Ishikawa (cell line): ENCODE measurements around the gene SMARCD3.

ENCODE experiments used
- CEBPB ChIP-seq: IDR thresholded peaks from 2 replicates; pipeline ENCODE4 v1.6.1; 2012
- CREB1 ChIP-seq: IDR thresholded peaks from 2 replicates; pipeline ENCODE4 v1.6.1; 2012; ENCODE audit warnings: low read depth
- EGR1 ChIP-seq: IDR thresholded peaks from 2 replicates; pipeline ENCODE4 v1.6.1; 2012
- EP300 ChIP-seq: IDR thresholded peaks from 2 replicates; pipeline ENCODE4 v1.6.1; 2012; ENCODE audit warnings: borderline replicate concordance
- FOXM1 ChIP-seq: IDR thresholded peaks from 2 replicates; pipeline ENCODE4 v1.6.1; 2012; ENCODE audit warnings: low read depth, borderline replicate concordance
- NFIC ChIP-seq: IDR thresholded peaks from 2 replicates; pipeline ENCODE4 v1.6.1; 2012
- RAD21 ChIP-seq: IDR thresholded peaks from 2 replicates; pipeline ENCODE4 v1.6.1; 2012; ENCODE audit warnings: low read depth
- TAF1 ChIP-seq: IDR thresholded peaks from 2 replicates; pipeline ENCODE4 v1.6.1; 2012; ENCODE audit warnings: low read depth, mild to moderate bottlenecking
- TCF12 ChIP-seq: IDR thresholded peaks from 2 replicates; pipeline ENCODE4 v1.6.1; 2012; ENCODE audit warnings: low read depth
- TEAD4 ChIP-seq: IDR thresholded peaks from 2 replicates; pipeline ENCODE4 v1.6.1; 2012
- YY1 ChIP-seq: IDR thresholded peaks from 2 replicates; pipeline ENCODE4 v1.6.1; 2012; ENCODE audit warnings: low read depth
- ZBTB7A ChIP-seq: IDR thresholded peaks from 2 replicates; pipeline ENCODE4 v1.6.1; 2012; ENCODE audit warnings: low read depth
- TF ChIP-seq, protein P1 (sequence below): IDR thresholded peaks from 2 replicates; pipeline ENCODE4 v1.6.1; 2012
- TF ChIP-seq, protein P2 (sequence below): IDR thresholded peaks from 2 replicates; pipeline ENCODE4 v1.6.1; 2012
- TF ChIP-seq, protein P3 (sequence below): IDR thresholded peaks from 2 replicates; pipeline ENCODE4 v1.6.1; 2012; ENCODE audit warnings: low read depth, mild to moderate bottlenecking

SMARCD3 gene

DNA sequence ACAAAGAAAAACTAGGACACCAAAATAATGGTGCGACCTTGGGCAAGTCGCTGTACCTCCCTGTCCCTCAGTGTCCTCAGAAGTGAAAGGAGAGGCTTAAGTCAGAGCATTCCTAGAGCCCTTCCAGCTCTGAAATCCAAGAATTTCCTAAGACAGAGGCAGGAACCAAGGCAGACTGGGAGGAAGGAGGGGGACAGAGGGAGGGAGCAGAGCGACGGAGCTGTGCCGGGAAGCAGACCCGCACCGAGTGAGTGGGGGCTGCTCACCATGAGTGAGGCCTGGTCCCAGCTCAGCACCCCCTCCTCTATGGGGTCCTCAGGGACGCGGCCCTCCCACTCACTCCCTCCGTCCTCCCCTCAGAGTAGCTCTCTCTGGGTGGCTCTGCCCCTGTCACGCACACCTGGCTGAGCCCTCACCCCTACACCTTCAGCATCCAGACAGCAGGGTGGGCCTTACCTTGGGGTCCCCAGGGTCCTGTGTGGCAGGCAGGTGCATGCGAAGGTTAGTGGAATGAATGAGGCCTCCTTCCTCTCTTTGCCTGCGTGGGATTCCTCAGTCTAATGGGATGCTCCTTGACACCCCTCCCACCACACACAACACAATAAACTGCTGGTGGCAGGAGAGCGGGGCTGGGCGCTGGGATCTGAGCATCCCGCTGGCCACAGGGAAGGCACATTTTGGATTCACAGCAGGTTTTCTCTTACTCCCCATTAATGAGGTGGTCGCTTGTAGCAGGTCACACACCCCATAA, 4.6 kb upstream of the SMARCD3 start:
- TF ChIP-seq EP300 (no peak), FOXM1 (no peak), CEBPB (no peak), NFIC (no peak), RAD21 (no peak), TCF12 (no peak), CREB1 (no peak), EGR1 (no peak), TAF1 (no peak), ZBTB7A (no peak), YY1 (no peak), TEAD4 (no peak)
- TF ChIP-seq, protein P1, sequence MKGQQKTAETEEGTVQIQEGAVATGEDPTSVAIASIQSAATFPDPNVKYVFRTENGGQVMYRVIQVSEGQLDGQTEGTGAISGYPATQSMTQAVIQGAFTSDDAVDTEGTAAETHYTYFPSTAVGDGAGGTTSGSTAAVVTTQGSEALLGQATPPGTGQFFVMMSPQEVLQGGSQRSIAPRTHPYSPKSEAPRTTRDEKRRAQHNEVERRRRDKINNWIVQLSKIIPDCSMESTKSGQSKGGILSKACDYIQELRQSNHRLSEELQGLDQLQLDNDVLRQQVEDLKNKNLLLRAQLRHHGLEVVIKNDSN, result no peak
- TF ChIP-seq, protein P2, sequence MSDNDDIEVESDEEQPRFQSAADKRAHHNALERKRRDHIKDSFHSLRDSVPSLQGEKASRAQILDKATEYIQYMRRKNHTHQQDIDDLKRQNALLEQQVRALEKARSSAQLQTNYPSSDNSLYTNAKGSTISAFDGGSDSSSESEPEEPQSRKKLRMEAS, result no peak
- TF ChIP-seq, protein P3, sequence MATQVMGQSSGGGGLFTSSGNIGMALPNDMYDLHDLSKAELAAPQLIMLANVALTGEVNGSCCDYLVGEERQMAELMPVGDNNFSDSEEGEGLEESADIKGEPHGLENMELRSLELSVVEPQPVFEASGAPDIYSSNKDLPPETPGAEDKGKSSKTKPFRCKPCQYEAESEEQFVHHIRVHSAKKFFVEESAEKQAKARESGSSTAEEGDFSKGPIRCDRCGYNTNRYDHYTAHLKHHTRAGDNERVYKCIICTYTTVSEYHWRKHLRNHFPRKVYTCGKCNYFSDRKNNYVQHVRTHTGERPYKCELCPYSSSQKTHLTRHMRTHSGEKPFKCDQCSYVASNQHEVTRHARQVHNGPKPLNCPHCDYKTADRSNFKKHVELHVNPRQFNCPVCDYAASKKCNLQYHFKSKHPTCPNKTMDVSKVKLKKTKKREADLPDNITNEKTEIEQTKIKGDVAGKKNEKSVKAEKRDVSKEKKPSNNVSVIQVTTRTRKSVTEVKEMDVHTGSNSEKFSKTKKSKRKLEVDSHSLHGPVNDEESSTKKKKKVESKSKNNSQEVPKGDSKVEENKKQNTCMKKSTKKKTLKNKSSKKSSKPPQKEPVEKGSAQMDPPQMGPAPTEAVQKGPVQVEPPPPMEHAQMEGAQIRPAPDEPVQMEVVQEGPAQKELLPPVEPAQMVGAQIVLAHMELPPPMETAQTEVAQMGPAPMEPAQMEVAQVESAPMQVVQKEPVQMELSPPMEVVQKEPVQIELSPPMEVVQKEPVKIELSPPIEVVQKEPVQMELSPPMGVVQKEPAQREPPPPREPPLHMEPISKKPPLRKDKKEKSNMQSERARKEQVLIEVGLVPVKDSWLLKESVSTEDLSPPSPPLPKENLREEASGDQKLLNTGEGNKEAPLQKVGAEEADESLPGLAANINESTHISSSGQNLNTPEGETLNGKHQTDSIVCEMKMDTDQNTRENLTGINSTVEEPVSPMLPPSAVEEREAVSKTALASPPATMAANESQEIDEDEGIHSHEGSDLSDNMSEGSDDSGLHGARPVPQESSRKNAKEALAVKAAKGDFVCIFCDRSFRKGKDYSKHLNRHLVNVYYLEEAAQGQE, result no peak

DNA sequence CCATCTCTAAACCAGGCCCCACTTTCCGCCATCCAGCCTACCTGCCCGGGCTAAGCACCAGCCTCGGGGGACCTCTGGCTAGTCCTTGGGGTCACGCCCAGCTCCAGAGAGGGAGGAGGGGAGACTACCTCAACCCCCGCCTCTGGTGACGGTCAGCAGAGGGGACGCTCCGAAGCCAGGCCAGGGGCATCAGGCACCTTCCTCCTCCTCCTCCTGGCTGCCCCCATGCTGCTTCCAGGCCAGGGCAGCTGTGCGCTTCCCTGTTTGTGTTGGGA, 4.0 kb upstream of the SMARCD3 start:
- TF ChIP-seq RAD21, result no peak
- TF ChIP-seq ZBTB7A, result no peak
- TF ChIP-seq EGR1, result no peak
- TF ChIP-seq, protein P1, result no peak
- no peak for TF ChIP-seq NFIC
- TF ChIP-seq TCF12, result no peak
- TF ChIP-seq CREB1, result no peak
- TF ChIP-seq YY1, result no peak
- no peak for TF ChIP-seq TAF1
- TF ChIP-seq, protein P3, result no peak
- no peak for TF ChIP-seq FOXM1
- no peak for TF ChIP-seq CEBPB
- no peak for TF ChIP-seq EP300
- TF ChIP-seq, protein P2, result no peak
- no peak for TF ChIP-seq TEAD4

DNA sequence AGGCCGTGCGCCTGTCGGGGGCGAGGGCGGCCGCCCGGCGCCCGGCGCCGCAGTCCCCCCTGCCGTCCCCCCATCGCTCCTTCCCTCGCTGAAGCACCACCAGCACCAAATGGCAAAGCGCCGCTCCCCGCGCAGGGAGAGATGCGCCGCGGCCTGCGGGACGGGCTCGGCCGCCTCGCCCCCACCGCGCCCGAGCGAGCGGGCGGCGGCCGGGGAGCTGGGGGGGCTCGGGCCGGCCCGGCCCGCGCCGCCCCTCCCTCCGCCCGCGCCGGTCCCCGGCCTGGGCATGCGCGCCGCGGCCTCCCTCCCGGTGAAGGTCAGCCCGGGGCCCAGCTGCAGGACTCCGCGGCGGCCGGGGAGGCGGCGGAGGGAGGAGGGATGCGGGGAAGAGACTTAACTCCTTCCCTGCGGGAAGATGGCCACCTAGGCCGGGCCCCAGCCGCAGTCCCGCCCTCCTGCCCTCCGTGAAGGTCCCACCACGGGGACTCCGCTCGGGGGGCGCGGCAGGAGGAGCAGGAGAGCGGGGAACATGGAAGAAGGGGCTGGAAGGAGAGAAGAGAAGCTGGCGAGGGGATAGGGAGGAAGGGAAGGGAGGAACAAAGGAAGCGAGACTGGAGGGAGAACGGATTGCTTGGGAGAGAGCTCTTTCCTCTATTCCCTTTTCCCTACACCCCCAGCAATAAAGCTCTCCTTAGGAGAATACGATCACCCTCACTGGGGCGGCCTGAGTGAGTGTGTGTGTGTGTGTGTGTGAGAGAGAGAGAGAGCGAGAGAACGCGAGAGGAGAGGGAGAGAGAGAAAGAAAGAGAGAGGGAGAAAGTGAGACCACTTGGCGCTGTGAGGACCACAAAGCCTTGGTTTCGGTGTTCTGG, 3.4 kb upstream of the SMARCD3 start:
- TF ChIP-seq YY1 (no peak), CEBPB (no peak), TEAD4 (0 out of 2 replicates have a peak, but pooled peaks have one; percentile 19), RAD21 (no peak), ZBTB7A (0 out of 2 replicates have a peak, but pooled peaks have one; percentile 61), TCF12 (no peak), EGR1 (no peak), NFIC (no peak), EP300 (no peak), TAF1 (no peak)
- TF ChIP-seq, protein P2, result peak; percentile 28; the same call in 1 of the 2 replicates
- TF ChIP-seq, protein P3, result no peak
- TF ChIP-seq, protein P1, result no peak
